ENCODE measurements around the gene IGF2R. TPM values are rescaled to one million over a fixed set of nuclear protein-coding genes. Genes with fewer than 3 reads are reported as not detected.
"Not testable (repeated sequence)": the region's sequence is repeated elsewhere in the genome, so short reads cannot be mapped to it uniquely, and the experiment has no call there.

IGF2R gene
- total RNA-seq, 1 experiment from 2014 or later: 9.6 TPM

DNA sequence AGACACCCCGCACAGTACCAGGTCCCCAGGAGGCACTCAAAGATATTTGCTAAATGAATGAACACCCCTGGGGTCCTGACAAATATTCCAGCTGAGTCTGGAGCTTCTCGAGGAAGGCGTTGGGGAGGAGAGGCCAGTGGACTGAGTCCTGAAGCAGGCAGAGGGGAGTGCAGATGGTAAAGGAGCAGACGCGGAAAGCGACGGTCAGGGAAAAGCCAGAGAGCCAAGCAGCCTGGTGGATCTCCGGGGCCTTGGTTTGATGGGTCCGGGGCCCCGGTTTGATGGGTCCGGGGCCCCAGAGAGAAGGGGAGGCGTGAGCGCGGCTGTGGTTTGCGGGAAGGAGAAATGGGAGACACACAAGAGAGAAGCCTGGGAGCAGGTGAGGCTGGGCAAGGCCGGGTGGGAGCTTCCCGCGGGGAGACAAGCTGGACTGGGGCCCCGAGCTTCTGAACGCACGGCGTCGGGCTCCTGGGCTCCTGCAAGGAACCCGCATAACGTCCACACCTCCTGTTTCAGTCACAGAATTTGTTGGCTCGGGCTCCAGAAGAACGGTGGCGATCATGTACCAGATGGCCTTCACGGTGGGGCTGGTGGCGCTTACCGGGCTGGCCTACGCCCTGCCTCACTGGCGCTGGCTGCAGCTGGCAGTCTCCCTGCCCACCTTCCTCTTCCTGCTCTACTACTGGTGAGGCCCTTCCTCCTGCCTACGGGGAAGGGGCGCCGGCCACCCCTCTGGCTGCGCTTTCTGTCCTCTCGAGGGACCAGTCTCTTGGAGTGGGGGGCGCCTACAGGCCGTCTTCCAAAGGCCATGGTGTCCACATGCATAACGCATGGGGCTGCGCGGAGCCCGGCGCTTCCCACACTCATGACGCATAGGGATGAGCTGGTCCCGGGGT lies 164.8 kb downstream of the IGF2R start:
- Histone ChIP-seq H3K9me3 (ENCODE audit: low read length) (no peaks in the 10 kb centered on the region), H3K79me2 (ENCODE audit: low read length) (no peaks in the 10 kb centered on the region), H4K20me1 (ENCODE audit: insufficient read depth, low read depth, low read length) (no peaks in the 10 kb centered on the region), H3K27ac (ENCODE audit: low read length) (no peak overlapping the region), H3K4me3 (ENCODE audit: low read length) (no peak overlapping the region), H3K27me3 (ENCODE audit: low read length) (no peaks in the 10 kb centered on the region), H2AFZ (ENCODE audit: low read length) (no peak overlapping the region), H3K4me1 (ENCODE audit: low read length) (no peaks in the 10 kb centered on the region), H3K36me3 (ENCODE audit: insufficient read depth, low read length) (no peaks in the 10 kb centered on the region), H3K9ac (ENCODE audit: low read length) (no peak overlapping the region), H3K9me2 (replicated peaks; ENCODE audit: insufficient read depth, low read length) (no peaks in the 10 kb centered on the region), H3K4me2 (ENCODE audit: low read depth, low read length, poor library complexity, severe bottlenecking) (no peak overlapping the region)
- no peak for DNase-seq

DNA sequence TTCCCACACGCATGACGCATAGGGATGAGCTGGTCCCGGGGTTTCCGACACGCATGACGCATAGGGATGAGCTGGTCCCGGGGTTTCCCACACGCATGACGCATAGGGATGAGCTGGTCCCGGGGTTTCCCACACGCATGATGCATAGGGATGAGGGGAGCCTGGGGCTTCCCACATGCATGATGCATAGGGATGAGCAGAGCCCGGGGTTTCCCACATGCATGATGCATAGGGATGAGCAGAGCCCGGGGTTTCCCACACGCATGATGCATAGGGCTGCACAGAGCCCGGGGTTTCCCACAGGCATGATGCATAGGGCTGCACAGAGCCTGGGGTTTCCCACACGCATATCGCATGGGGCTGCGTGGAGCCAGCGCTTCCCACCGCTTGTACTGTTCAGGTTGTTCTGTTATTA lies 165.5 kb downstream of the IGF2R start:
- H4K20me1 ChIP-seq (ENCODE audit: insufficient read depth, low read depth, low read length); H3K4me2 ChIP-seq (ENCODE audit: low read depth, low read length, poor library complexity, severe bottlenecking); H3K4me3 ChIP-seq (ENCODE audit: low read length); H2AFZ ChIP-seq (ENCODE audit: low read length); H3K27ac ChIP-seq (ENCODE audit: low read length); H3K27me3 ChIP-seq (ENCODE audit: low read length); DNase-seq; H3K4me1 ChIP-seq (ENCODE audit: low read length); H3K9me3 ChIP-seq (ENCODE audit: low read length); H3K79me2 ChIP-seq (ENCODE audit: low read length); H3K9me2 ChIP-seq (replicated peaks; ENCODE audit: insufficient read depth, low read length); H3K9ac ChIP-seq (ENCODE audit: low read length); H3K36me3 ChIP-seq (ENCODE audit: insufficient read depth, low read length): not testable (repeated sequence)

DNA sequence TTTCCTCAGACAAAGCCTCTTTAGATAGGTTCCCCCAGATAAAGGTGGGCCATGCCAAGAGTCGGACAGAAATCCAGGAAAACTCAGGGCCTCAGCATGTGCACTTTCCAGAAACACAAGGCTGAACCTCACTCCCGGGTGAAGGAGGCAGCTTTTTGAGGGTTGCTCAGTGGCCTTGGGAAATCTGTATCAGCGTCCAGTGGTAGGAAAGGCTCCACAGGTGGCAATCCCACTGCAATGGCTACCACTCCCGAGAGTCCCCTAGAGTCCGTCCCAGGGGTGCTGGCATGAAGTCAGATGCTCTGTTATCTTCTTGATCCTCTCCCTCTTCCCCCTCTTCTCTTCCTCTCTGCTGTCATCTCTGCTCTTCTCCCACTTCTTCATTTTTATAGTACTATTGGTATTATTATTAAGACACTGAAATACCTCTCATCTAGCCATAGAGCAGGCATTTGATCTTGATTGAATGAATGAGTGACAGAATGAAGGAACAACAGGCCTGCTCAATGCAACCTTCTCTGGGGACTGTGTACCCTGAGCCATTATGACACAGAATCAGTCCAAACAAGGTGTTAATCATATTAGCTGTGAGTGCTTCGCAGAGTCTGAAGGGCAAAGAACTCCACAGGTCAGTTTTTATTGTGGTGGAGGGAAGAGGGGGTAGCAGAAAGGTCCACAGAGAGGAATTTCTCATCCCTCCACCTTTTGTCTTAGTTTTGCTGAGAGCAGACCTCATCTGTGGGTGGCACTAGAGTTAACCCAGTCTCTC lies 166.1 kb downstream of the IGF2R start:
- H3K9me2 ChIP-seq (replicated peaks; ENCODE audit: insufficient read depth, low read length): no peaks in the 10 kb centered on the region
- no peaks in the 10 kb centered on the region for H3K36me3 ChIP-seq (ENCODE audit: insufficient read depth, low read length)

DNA sequence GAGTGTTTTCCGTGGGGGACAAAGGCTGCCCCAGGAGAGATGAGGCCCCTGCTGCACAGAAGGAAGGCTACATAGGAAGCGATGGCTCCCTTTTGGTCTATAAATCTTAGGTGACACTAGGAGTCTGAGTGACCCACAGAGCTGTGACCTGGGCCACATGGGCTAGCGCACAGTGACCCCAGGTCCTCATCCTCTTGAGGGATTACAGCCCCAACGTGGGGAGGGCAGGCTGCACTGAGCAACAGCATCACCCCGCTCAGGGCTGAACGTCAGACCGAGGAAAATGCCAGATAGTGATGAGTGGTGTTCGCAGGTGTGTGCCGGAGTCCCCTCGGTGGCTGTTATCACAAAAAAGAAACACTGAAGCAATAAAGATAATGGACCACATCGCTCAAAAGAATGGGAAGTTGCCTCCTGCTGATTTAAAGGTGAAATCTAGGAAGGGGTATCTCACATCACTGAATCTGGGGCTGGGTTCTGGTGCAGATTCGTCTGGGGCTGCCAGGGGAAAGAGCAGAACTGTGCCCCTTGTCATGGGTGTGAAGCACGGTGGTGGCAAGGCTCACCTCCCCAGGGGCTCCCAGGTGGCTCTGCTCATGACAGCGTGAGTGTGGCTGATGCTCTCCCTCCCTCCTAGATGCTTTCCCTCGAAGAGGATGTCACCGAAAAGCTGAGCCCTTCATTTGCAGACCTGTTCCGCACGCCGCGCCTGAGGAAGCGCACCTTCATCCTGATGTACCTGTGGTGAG lies 167.2 kb downstream of the IGF2R start:
- no peaks in the 10 kb centered on the region for H3K9me2 ChIP-seq (replicated peaks; ENCODE audit: insufficient read depth, low read length)
- no peak overlapping the region for H3K9ac ChIP-seq (ENCODE audit: low read length)
- H3K4me3 ChIP-seq (ENCODE audit: low read length): no peak overlapping the region
- no peaks in the 10 kb centered on the region for H3K36me3 ChIP-seq (ENCODE audit: insufficient read depth, low read length)
- no peaks in the 10 kb centered on the region for H3K79me2 ChIP-seq (ENCODE audit: low read length)
- DNase-seq: no peak
- H2AFZ ChIP-seq (ENCODE audit: low read length): no peak overlapping the region
- no peak overlapping the region for H3K27ac ChIP-seq (ENCODE audit: low read length)
- no peaks in the 10 kb centered on the region for H3K27me3 ChIP-seq (ENCODE audit: low read length)
- H3K4me1 ChIP-seq (ENCODE audit: low read length): no peaks in the 10 kb centered on the region
- no peak overlapping the region for H3K4me2 ChIP-seq (ENCODE audit: low read depth, low read length, poor library complexity, severe bottlenecking)
- H3K9me3 ChIP-seq (ENCODE audit: low read length): no peaks in the 10 kb centered on the region
- no peaks in the 10 kb centered on the region for H4K20me1 ChIP-seq (ENCODE audit: insufficient read depth, low read depth, low read length)

More for the DNA sequence above, 166.1 kb downstream of the IGF2R start:
- Histone ChIP-seq H3K4me1 (ENCODE audit: low read length) (no peaks in the 10 kb centered on the region), H3K9me3 (ENCODE audit: low read length) (no peaks in the 10 kb centered on the region), H2AFZ (ENCODE audit: low read length) (no peak overlapping the region), H3K79me2 (ENCODE audit: low read length) (no peaks in the 10 kb centered on the region), H3K4me2 (ENCODE audit: low read depth, low read length, poor library complexity, severe bottlenecking) (no peak overlapping the region), H3K27ac (ENCODE audit: low read length) (no peak overlapping the region), H3K27me3 (ENCODE audit: low read length) (no peaks in the 10 kb centered on the region), H3K4me3 (ENCODE audit: low read length) (no peak overlapping the region), H3K9ac (ENCODE audit: low read length) (no peak overlapping the region), H4K20me1 (ENCODE audit: insufficient read depth, low read depth, low read length) (no peaks in the 10 kb centered on the region)
- no peak for DNase-seq

DNA sequence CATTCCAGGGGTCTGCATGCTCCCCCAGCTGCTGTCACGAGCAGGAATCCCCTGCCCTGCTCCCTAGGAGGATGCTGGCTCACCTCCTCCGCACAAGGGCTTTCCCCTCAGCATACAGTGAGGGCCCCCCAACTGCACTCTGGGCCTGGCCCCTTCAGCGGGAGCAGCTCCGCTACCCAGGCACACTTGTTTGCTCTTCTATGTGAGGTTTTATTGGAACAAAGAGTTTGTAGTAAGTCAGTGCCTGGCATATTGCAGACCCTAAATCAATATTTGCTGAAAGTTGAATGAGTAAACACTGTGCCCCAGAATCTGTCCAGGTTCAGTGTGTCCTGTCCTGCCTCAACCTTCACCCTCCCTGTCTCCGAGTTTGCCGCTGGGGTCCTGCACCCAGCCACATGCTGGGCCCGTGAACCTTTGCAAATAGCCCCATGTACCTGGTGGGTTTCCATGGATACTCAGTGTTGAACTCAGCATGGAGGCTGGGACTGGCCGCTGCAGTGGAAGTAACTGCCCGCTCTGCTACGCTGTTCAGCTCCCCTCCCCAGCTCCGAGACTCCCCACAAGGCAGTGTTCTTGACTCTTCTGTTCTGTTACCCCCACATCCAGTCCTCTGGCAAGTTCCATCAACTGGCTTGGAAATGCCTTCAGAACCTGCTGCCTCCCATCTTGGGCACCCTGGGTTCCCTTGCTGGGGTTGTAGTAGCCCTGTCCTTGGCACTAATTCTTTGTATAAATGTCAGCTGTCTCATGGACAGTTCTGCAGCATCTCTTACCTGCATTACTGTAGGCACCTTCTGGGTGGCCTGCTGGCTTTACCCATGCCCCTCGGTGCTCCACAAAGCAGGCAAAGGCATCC lies 168.5 kb downstream of the IGF2R start:
- H3K9ac ChIP-seq (ENCODE audit: low read length): no peak overlapping the region
- no peaks in the 10 kb centered on the region for H3K9me2 ChIP-seq (replicated peaks; ENCODE audit: insufficient read depth, low read length)
- H2AFZ ChIP-seq (ENCODE audit: low read length): no peak overlapping the region
- no peak overlapping the region for H3K4me3 ChIP-seq (ENCODE audit: low read length)
- H3K27ac ChIP-seq (ENCODE audit: low read length): no peak overlapping the region
- no peaks in the 10 kb centered on the region for H4K20me1 ChIP-seq (ENCODE audit: insufficient read depth, low read depth, low read length)
- no peaks in the 10 kb centered on the region for H3K4me1 ChIP-seq (ENCODE audit: low read length)
- no peak overlapping the region for H3K4me2 ChIP-seq (ENCODE audit: low read depth, low read length, poor library complexity, severe bottlenecking)
- H3K36me3 ChIP-seq (ENCODE audit: insufficient read depth, low read length): no peaks in the 10 kb centered on the region
- H3K27me3 ChIP-seq (ENCODE audit: low read length): no peaks in the 10 kb centered on the region
- DNase-seq: no peak
- H3K9me3 ChIP-seq (ENCODE audit: low read length): no peaks in the 10 kb centered on the region
- no peaks in the 10 kb centered on the region for H3K79me2 ChIP-seq (ENCODE audit: low read length)

DNA sequence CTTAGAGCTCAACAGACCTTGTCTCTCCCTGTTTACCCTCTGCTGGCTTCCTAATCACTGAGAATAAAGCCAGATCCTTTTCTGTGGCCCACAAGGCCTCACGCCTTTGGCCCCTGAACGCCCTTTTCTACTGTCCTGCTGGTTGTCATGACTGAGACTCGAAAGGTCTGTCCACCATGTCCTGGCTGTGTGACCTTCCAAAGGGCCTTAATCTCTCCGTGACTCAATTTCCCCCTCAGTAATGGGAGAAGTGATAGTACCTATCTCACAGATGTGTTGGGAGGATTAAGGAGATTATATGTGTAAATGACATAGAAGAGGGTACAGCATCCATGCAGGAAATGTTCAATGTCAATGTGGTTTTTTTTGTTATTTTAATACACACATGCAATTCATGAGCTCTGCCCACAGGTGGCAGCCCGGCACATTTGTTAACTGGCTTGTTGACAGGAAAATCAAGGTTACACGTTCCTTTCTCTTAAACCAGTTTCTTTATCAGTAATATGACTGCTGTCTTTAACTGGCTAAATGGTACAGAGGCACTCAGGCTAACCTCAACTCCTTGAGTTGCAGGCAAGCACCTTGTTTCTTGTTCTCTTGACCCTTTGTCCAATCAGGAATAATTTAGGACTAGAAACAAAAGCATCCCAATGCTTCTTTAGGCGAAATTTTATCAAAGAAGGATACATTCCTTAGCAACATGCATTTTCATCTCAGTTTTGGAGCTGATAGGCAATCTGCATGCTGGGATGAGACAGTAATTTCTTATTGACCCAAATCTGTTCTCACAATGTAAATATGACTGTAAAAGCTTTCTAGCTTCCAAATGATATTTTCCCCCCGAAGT lies 169.3 kb downstream of the IGF2R start:
- no peaks in the 10 kb centered on the region for H3K4me1 ChIP-seq (ENCODE audit: low read length)
- DNase-seq: peak; percentile 80
- no peak overlapping the region for H2AFZ ChIP-seq (ENCODE audit: low read length)
- no peak overlapping the region for H3K27ac ChIP-seq (ENCODE audit: low read length)
- no peak overlapping the region for H3K4me3 ChIP-seq (ENCODE audit: low read length)
- no peak overlapping the region for H3K9ac ChIP-seq (ENCODE audit: low read length)
- H4K20me1 ChIP-seq (ENCODE audit: insufficient read depth, low read depth, low read length): no peaks in the 10 kb centered on the region
- H3K27me3 ChIP-seq (ENCODE audit: low read length): no peaks in the 10 kb centered on the region
- H3K9me2 ChIP-seq (replicated peaks; ENCODE audit: insufficient read depth, low read length): no peaks in the 10 kb centered on the region
- H3K4me2 ChIP-seq (ENCODE audit: low read depth, low read length, poor library complexity, severe bottlenecking): no peak overlapping the region
- no peaks in the 10 kb centered on the region for H3K79me2 ChIP-seq (ENCODE audit: low read length)
- no peaks in the 10 kb centered on the region for H3K9me3 ChIP-seq (ENCODE audit: low read length)
- no peaks in the 10 kb centered on the region for H3K36me3 ChIP-seq (ENCODE audit: insufficient read depth, low read length)

DNA sequence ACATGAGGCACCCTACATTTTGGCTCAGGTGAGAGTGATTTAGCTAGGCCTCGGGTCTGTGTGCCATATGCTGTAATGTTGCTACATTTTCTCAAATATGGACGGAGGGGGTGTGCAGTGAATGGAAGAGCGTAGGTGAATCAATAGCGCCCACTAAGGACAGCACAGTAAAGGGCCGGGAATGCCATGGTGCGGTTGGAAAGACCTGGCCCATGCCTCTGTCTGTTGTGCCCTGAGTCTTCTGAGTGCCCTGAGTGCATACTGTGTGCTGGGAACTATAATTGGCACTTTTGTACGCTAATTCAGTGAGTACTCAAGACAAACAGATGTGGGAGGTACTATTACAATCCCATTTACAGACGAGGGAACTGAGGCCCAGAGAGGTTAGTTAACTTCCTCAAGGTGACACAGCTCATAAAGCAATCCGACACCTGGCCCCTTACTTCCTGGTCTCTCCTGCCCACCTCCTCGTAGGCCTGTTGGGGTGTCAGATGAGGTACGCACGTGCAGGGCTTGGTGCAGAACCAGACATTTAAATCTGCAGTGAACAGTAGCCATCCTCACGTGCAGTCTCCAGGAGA lies 170.0 kb downstream of the IGF2R start:
- H3K27me3 ChIP-seq (ENCODE audit: low read length): no peaks in the 10 kb centered on the region
- H3K9me3 ChIP-seq (ENCODE audit: low read length): no peaks in the 10 kb centered on the region
- H3K36me3 ChIP-seq (ENCODE audit: insufficient read depth, low read length): no peaks in the 10 kb centered on the region
- H3K27ac ChIP-seq (ENCODE audit: low read length): no peak overlapping the region
- no peak overlapping the region for H3K9ac ChIP-seq (ENCODE audit: low read length)
- no peak overlapping the region for H3K4me2 ChIP-seq (ENCODE audit: low read depth, low read length, poor library complexity, severe bottlenecking)
- no peak overlapping the region for H2AFZ ChIP-seq (ENCODE audit: low read length)
- H3K79me2 ChIP-seq (ENCODE audit: low read length): no peaks in the 10 kb centered on the region
- no peaks in the 10 kb centered on the region for H3K9me2 ChIP-seq (replicated peaks; ENCODE audit: insufficient read depth, low read length)
- H3K4me3 ChIP-seq (ENCODE audit: low read length): no peak overlapping the region
- no peaks in the 10 kb centered on the region for H3K4me1 ChIP-seq (ENCODE audit: low read length)
- H4K20me1 ChIP-seq (ENCODE audit: insufficient read depth, low read depth, low read length): no peaks in the 10 kb centered on the region
- DNase-seq: no peak

All from Karpas-422 (cell line).